ENCODE results near the gene GPR89B.

GRCh38 chr1:147912553-147912952 is 15.7 kb upstream of the GPR89B start:
- TF ChIP-seq EP300 (IDR thresholded peaks at IDR 0.05) (no peak), CTCF (IDR thresholded peaks at IDR 0.05) (no peak), POLR2A (IDR thresholded peaks at IDR 0.05; ENCODE audit: low read depth) (no peak), POLR2AphosphoS5 (IDR thresholded peaks at IDR 0.05) (no peak)

Data from esophagus muscularis mucosa (tissue), 4 donors.